Neuronal stem cell (in vitro differentiated cells): Measurements from ENCODE around the gene KRTAP29-1.
"Not testable (repeated sequence)": the region's sequence is repeated elsewhere in the genome, so short reads cannot be mapped to it uniquely, and the experiment has no call there.

Source experiments
- DNase-seq: peaks from one replicate; pipeline ENCODE4 v3.0.0-alpha.2; 2013; ENCODE audit warnings: low spot score
- H2AFZ ChIP-seq: one replicate; pipeline ENCODE4 v1.6.1; 2013; ENCODE audit warnings: mild to moderate bottlenecking, low read length, inconsistent platforms
- H2AK5ac ChIP-seq: 2 replicates; pipeline ENCODE4 v1.6.1; 2013; ENCODE audit warnings: low read depth, mild to moderate bottlenecking, inconsistent platforms, low read length, moderate library complexity, mixed read lengths
- H2BK120ac ChIP-seq: 2 replicates; pipeline ENCODE4 v1.6.1; 2013; ENCODE audit warnings: low read depth, mild to moderate bottlenecking, inconsistent platforms, low read length, moderate library complexity, mixed read lengths
- H2BK12ac ChIP-seq: one replicate; pipeline ENCODE4 v1.6.1; 2013; ENCODE audit warnings: low read length, inconsistent platforms
- H2BK15ac ChIP-seq: 2 replicates; pipeline ENCODE4 v1.6.1; 2013; ENCODE audit warnings: mild to moderate bottlenecking, low read length, inconsistent platforms, mixed read lengths
- H2BK5ac ChIP-seq: one replicate; pipeline ENCODE4 v1.6.1; 2013; ENCODE audit warnings: inconsistent platforms, mild to moderate bottlenecking, low read length, moderate library complexity
- H3K14ac ChIP-seq: one replicate; pipeline ENCODE4 v1.6.1; 2013; ENCODE audit warnings: low read length, inconsistent platforms
- H3K18ac ChIP-seq: 2 replicates; pipeline ENCODE4 v1.6.1; 2013; ENCODE audit warnings: low read length, inconsistent platforms
- H3K23ac ChIP-seq: 2 replicates; pipeline ENCODE4 v1.6.1; 2013; ENCODE audit warnings: low read depth, mild to moderate bottlenecking, mixed read lengths, low read length, inconsistent platforms; ENCODE audit not compliant: poor library complexity
- H3K27ac ChIP-seq: replicated peaks from 3 replicates; pipeline ENCODE4 v1.5.1; 2013; ENCODE audit warnings: low read length, inconsistent platforms
- H3K27me3 ChIP-seq, 3 experiments: 2 replicates each; pipeline ENCODE4 v1.6.1; 2013; ENCODE audit warnings: low read length in 3 of 3, mild to moderate bottlenecking in 2 of 3, inconsistent platforms in 1 of 3, low read depth in 1 of 3, mixed read lengths in 1 of 3, moderate library complexity in 1 of 3; ENCODE audit not compliant: control insufficient read depth in 3 of 3, insufficient read depth in 3 of 3
- H3K36me3 ChIP-seq, 2 donors: replicated peaks in 1 of 2; 2 replicates each; pipeline ENCODE4 v1.6.1; 2013; ENCODE audit warnings: low read length in 2 of 2; ENCODE audit not compliant: control insufficient read depth in 2 of 2, insufficient read depth in 2 of 2
- H3K4ac ChIP-seq: 2 replicates; pipeline ENCODE4 v1.6.1; 2013; ENCODE audit warnings: inconsistent platforms, mild to moderate bottlenecking, low read length, moderate library complexity
- H3K4me1 ChIP-seq, 2 donors: 1 replicate in 1 of 2; 2 replicates in 1 of 2; pipeline ENCODE4 v1.6.1; 2013; ENCODE audit warnings: low read length in 2 of 2, low read depth in 1 of 2; ENCODE audit not compliant: control insufficient read depth in 2 of 2, insufficient read depth in 1 of 2
- H3K4me2 ChIP-seq: one replicate; pipeline ENCODE4 v1.6.1; 2013; ENCODE audit warnings: mild to moderate bottlenecking, low read length, inconsistent platforms; ENCODE audit not compliant: insufficient read depth, poor library complexity, severe bottlenecking
- H3K4me3 ChIP-seq, 2 donors: 2 replicates each; pipeline ENCODE4 v1.5.1; 2013; ENCODE audit warnings: low read length in 2 of 2, mild to moderate bottlenecking in 2 of 2, inconsistent platforms in 1 of 2, moderate library complexity in 1 of 2
- H3K79me1 ChIP-seq: one replicate; pipeline ENCODE4 v1.6.1; 2013; ENCODE audit warnings: low read depth, mild to moderate bottlenecking, inconsistent platforms, low read length, moderate library complexity
- H3K9ac ChIP-seq: one replicate; pipeline ENCODE4 v1.6.1; 2013; ENCODE audit warnings: mild to moderate bottlenecking, low read depth, low read length, inconsistent platforms; ENCODE audit not compliant: poor library complexity
- H3K9me3 ChIP-seq, 2 donors: replicated peaks in 1 of 2; 2 replicates each; pipeline versions ENCODE3 to v1.6.1; 2013; ENCODE audit warnings: low read length in 2 of 2, mild to moderate bottlenecking in 2 of 2, inconsistent platforms in 1 of 2, low read depth in 1 of 2, mixed read lengths in 1 of 2, moderate library complexity in 1 of 2; ENCODE audit not compliant: control insufficient read depth in 2 of 2, insufficient read depth in 1 of 2
- H4K8ac ChIP-seq: one replicate; pipeline ENCODE4 v1.6.1; 2013; ENCODE audit warnings: low read depth, mild to moderate bottlenecking, inconsistent platforms, low read length, moderate library complexity
- H4K91ac ChIP-seq: one replicate; pipeline ENCODE4 v1.6.1; 2013; ENCODE audit warnings: low read length, low read depth, mild to moderate bottlenecking, inconsistent platforms; ENCODE audit not compliant: poor library complexity
- WGBS, 2 donors: extraction: QIAGEN DNeasy Blood & Tissue Kit; methylation state at CpG; one replicate each; pipeline ENCODE4 v1.1.7; 2013; ENCODE audit warnings: missing lambda C conversion rate in 2 of 2, mixed read lengths in 1 of 2; ENCODE audit not compliant: insufficient read length in 2 of 2, insufficient replicate concordance in 1 of 2; ENCODE audit errors: extremely low coverage in 2 of 2; 5-methylcytosine and 5-hydroxymethylcytosine counted together

Gene KRTAP29-1

DNA sequence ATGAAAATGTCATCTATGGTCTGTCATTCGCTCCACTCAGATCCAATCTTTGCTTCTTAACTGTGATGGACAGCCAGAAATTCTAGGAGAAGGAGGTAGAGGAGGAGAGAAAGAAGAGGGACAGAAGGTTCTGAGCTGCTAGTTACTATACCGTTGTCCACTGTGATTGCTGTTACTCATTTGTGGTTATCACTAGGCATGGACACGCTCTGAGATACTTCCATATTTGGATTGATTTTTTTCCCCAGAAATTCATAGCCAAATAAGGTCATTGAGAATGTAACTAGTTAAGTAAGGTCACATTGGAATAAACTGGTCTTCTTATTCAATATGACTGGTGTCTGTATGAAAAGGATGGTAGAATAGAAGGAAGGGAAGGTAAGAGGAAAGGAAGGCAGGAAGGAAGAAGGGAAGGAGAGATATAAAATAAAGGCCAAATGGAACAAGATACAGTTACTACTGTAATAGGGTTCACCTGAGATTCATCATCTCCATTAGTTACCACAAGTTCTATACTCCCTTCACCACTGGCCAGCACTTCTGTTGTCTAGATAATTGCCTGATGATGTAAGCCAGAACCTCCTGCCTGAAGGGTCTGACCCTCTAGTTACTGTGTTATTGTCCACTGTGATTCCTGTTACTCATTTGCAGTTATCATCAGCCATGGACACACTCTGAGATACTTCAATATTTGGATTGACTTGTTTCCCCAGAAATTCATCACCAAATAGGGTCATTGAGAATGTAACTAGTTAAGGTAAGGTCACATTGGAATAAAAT is 24.3 kb downstream of the KRTAP29-1 start:
- no peak overlapping the region for H3K18ac ChIP-seq
- no peak overlapping the region for H3K4ac ChIP-seq
- H3K4me3 ChIP-seq = no peak overlapping the region
- no peak overlapping the region for H2BK5ac ChIP-seq
- H3K27me3 ChIP-seq = no peaks in the 10 kb centered on the region
- H4K8ac ChIP-seq = no peak overlapping the region
- no peak overlapping the region for H2AFZ ChIP-seq
- H2BK15ac ChIP-seq = no peak overlapping the region
- no peak overlapping the region for H3K14ac ChIP-seq
- no peak overlapping the region for H2AK5ac ChIP-seq
- H3K27ac ChIP-seq = no peak overlapping the region
- H3K23ac ChIP-seq = no peak overlapping the region
- peaks cover 0 to under 1% of the 10 kb centered on the region in 2 donors for H3K4me1 ChIP-seq
- no peaks in the 10 kb centered on the region for H3K79me1 ChIP-seq
- H4K91ac ChIP-seq = no peak overlapping the region
- no CpG with 5 or more reads among the region's 3 CpGs for WGBS, 2 donors
- H3K9ac ChIP-seq = no peak overlapping the region
- no peak overlapping the region for H2BK120ac ChIP-seq
- no peak for DNase-seq
- no peak overlapping the region for H2BK12ac ChIP-seq
- H3K9me3 ChIP-seq = no peaks in the 10 kb centered on the region
- no peaks in the 10 kb centered on the region for H3K36me3 ChIP-seq
- no peak overlapping the region for H3K4me2 ChIP-seq

DNA sequence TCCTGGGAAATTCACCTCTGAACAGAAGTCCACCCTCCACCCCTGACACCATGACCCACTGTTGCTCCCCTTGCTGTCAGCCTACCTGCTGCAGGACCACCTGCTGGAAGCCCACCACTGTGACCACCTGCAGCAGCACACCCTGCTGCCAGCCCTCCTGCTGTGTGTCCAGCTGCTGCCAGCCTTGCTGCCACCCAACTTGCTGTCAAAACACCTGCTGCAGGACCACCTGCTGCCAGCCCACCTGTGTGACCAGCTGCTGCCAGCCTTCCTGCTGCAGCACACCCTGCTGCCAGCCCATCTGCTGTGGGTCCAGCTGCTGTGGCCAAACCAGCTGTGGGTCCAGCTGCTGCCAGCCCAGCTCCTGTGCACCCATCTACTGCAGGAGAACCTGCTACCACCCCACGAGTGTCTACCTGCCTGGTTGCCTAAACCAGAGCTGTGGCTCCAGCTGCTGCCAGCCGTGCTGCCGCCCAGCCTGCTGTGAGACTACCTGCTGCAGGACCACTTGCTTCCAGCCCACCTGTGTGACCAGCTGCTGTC is 26.9 kb downstream of the KRTAP29-1 start, which contains the start of gene KRTAP9-7:
TSS of gene KRTAP9-7 (plus strand) at position 51 of the 543 bp plus-strand sequence. CDS start at position 51, 0 bp downstream.
- H3K23ac ChIP-seq, H3K9me3 ChIP-seq, H4K91ac ChIP-seq, H3K4me3 ChIP-seq, DNase-seq, H3K27me3 ChIP-seq, H2BK120ac ChIP-seq, H3K4me2 ChIP-seq, H3K79me1 ChIP-seq, H3K4me1 ChIP-seq, H2AK5ac ChIP-seq, H2BK12ac ChIP-seq, H4K8ac ChIP-seq, H3K36me3 ChIP-seq, H3K9ac ChIP-seq, H2BK5ac ChIP-seq, H3K27ac ChIP-seq, H3K14ac ChIP-seq, H3K4ac ChIP-seq, H2BK15ac ChIP-seq, H2AFZ ChIP-seq: not testable (repeated sequence)
- WGBS, 2 donors = no CpG with 5 or more reads among the region's 3 CpGs
- H3K18ac ChIP-seq = peak within 1 kb of the TSS; percentile 78

DNA sequence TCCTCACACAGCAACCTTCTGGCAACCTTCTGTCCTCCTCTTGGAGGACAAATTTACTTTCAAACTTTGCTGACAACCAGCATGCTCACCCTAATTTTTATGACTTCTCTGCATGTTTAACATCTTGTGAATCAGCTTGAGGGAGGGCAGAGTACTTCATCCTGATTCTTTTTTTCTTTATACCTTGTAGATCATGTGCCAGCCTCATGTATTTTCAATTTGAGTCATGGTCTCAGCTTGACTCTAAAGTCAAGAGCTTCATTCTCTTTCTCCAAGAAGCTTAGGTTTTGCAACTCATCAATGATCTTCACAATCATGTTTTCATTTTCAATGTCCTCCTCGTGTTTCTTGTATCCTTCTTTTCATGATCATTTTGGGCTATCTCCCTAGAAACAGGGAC is 30.8 kb downstream of the KRTAP29-1 start:
- Histone ChIP-seq H3K14ac (no peak overlapping the region), H3K4me2 (no peak overlapping the region), H3K23ac (no peak overlapping the region), H3K9me3 (no peaks in the 10 kb centered on the region), H2BK120ac (no peak overlapping the region), H3K18ac (no peak overlapping the region), H3K79me1 (no peaks in the 10 kb centered on the region), H3K36me3 (no peaks in the 10 kb centered on the region), H2BK15ac (no peak overlapping the region), H2BK5ac (no peak overlapping the region), H3K27me3 (no peaks in the 10 kb centered on the region), H4K91ac (no peak overlapping the region), H3K4ac (no peak overlapping the region), H2AFZ (no peak overlapping the region), H3K27ac (no peak overlapping the region), H2AK5ac (no peak overlapping the region), H2BK12ac (no peak overlapping the region), H3K4me3 (no peak overlapping the region), H4K8ac (no peak overlapping the region), H3K9ac (no peak overlapping the region), H3K4me1 (no peaks in the 10 kb centered on the region)
- no peak for DNase-seq
- WGBS, 2 donors = no CpG with 5 or more reads among the region's 1 CpG

DNA sequence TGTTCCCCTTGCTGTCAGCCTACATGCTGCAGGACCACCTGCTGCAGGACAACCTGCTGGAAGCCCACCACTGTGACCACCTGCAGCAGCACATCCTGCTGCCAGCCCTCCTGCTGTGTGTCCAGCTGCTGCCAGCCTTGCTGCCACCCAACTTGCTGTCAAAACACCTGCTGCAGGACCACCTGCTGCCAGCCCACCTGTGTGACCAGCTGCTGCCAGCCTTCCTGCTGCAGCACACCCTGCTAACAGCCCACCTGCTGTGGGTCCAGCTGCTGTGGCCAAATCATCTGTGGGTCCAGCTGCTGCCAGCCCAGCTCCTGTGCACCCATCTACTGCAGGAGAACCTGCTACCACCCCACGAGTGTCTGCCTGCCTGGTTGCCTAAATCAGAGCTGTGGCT is 31.3 kb downstream of the KRTAP29-1 start:
- WGBS, 2 donors = no CpG with 5 or more reads among the region's 1 CpG
- DNase-seq, H2AFZ ChIP-seq, H3K36me3 ChIP-seq, H3K23ac ChIP-seq, H3K14ac ChIP-seq, H2BK15ac ChIP-seq, H3K4me1 ChIP-seq, H3K9me3 ChIP-seq, H3K18ac ChIP-seq, H3K4me3 ChIP-seq, H3K4me2 ChIP-seq, H3K9ac ChIP-seq, H3K4ac ChIP-seq, H3K27me3 ChIP-seq, H2BK5ac ChIP-seq, H3K79me1 ChIP-seq, H2BK12ac ChIP-seq, H4K8ac ChIP-seq, H2BK120ac ChIP-seq, H4K91ac ChIP-seq, H2AK5ac ChIP-seq, H3K27ac ChIP-seq: not testable (repeated sequence)
